GM19455 (cell line): ENCODE results near the gene ANTKMT.
A peak's percentile ranks its signal among the peaks of the same experiment; 100 is the strongest.

Source experiments
- ATAC-seq: cut with Tn5 transposase; IDR thresholded peaks from one replicate; pipeline ENCODE4 v1.9.1; 2021; ENCODE audit not compliant: unreplicated experiment

Gene ANTKMT

GRCh38 chr16:726188-726437, 5.2 kb downstream of the ANTKMT start:
- no peak for ATAC-seq

GRCh38 chr16:726438-727290, 5.7 kb downstream of the ANTKMT start, which contains the start of the genes CCDC78 and HAGHL:
Gene CCDC78, minus strand, starts transcription at chr16:726443. Its CDS starts 76 bp downstream, at chr16:726367.
Gene HAGHL, plus strand, starts transcription at chr16:727106. Its CDS starts 404 bp downstream, at chr16:727510.
- no peak for ATAC-seq

GRCh38 chr16:727291-727977, 6.5 kb downstream of the ANTKMT start:
- no peak for ATAC-seq

- ATAC-seq = peak; percentile 38
Measured at GRCh38 chr16:728131-728889, 7.4 kb downstream of the ANTKMT start.

- ATAC-seq = no peak
Measured at GRCh38 chr16:728890-729744, 8.2 kb downstream of the ANTKMT start.

GRCh38 chr16:729768-730665, 9.1 kb downstream of the ANTKMT start:
- no peak for ATAC-seq

- no peak for ATAC-seq
Measured at GRCh38 chr16:730666-731509, 9.9 kb downstream of the ANTKMT start.

GRCh38 chr16:732332-732731, 11.4 kb downstream of the ANTKMT start:
- ATAC-seq = no peak

- ATAC-seq = no peak
Measured at GRCh38 chr16:732936-733335, 12.0 kb downstream of the ANTKMT start.

GRCh38 chr16:733382-734207, 12.6 kb downstream of the ANTKMT start:
- no peak for ATAC-seq

- no peak for ATAC-seq
Measured at GRCh38 chr16:734208-734980, 13.4 kb downstream of the ANTKMT start.

- ATAC-seq = no peak
Measured at GRCh38 chr16:734981-735881, 14.3 kb downstream of the ANTKMT start.

- no peak for ATAC-seq
Measured at GRCh38 chr16:735982-736453, 15.1 kb downstream of the ANTKMT start.

- ATAC-seq = no peak
Measured at GRCh38 chr16:736936-737481, 16.1 kb downstream of the ANTKMT start.

GRCh38 chr16:739560-740458, 18.9 kb downstream of the ANTKMT start:
- no peak for ATAC-seq
